Activated CD8-positive, alpha-beta memory T cell treated with anti-CD3 and anti-CD28 coated beads, Interleukin-2, amount 50 U/mL, for 48 hours (primary cell): ENCODE results near the gene MUC5AC.
A peak's percentile ranks its signal among the peaks of the same experiment; 100 is the strongest.
"Not testable (repeated sequence)": the region's sequence is repeated elsewhere in the genome, so short reads cannot be mapped to it uniquely, and the experiment has no call there.

Experiments
- DNase-seq: peaks from one replicate; pipeline ENCODE4 v3.0.0-alpha.2; 2020

The MUC5AC gene

GRCh38 chr11:1157645-1158591, at the start of gene MUC5AC:
MUC5AC (plus strand) TSS chr11:1157953; CDS start chr11:1158000, 47 bp downstream.
- peak; percentile 32 for DNase-seq

- no peak for DNase-seq
Measured at GRCh38 chr11:1108246-1108900, 49.4 kb upstream of the MUC5AC start.

- DNase-seq = no peak
Measured at GRCh38 chr11:1109101-1109917, 48.4 kb upstream of the MUC5AC start.

GRCh38 chr11:1109918-1110705, 47.6 kb upstream of the MUC5AC start:
- DNase-seq = no peak

- no peak for DNase-seq
Measured at GRCh38 chr11:1111545-1112212, 46.1 kb upstream of the MUC5AC start.

GRCh38 chr11:1112351-1113191, 45.2 kb upstream of the MUC5AC start:
- no peak for DNase-seq

- DNase-seq = no peak
Measured at GRCh38 chr11:1113405-1114201, 44.1 kb upstream of the MUC5AC start.

GRCh38 chr11:1115292-1115691, 42.5 kb upstream of the MUC5AC start:
- DNase-seq = not testable (repeated sequence)

- no peak for DNase-seq
Measured at GRCh38 chr11:1116104-1116503, 41.6 kb upstream of the MUC5AC start.

GRCh38 chr11:1116666-1117390, 40.9 kb upstream of the MUC5AC start:
- no peak for DNase-seq

- no peak for DNase-seq
Measured at GRCh38 chr11:1117992-1118391, 39.8 kb upstream of the MUC5AC start.

- DNase-seq = peak; percentile 33
Measured at GRCh38 chr11:1118755-1119603, 38.8 kb upstream of the MUC5AC start.

GRCh38 chr11:1119604-1120146, 38.1 kb upstream of the MUC5AC start:
- DNase-seq = peak; percentile 25

GRCh38 chr11:1120532-1121330, 37.0 kb upstream of the MUC5AC start:
- peak; percentile 39 for DNase-seq

- DNase-seq = no peak
Measured at GRCh38 chr11:1121331-1121812, 36.4 kb upstream of the MUC5AC start.

- peak; percentile 40 for DNase-seq
Measured at GRCh38 chr11:1121813-1122663, 35.7 kb upstream of the MUC5AC start.
